GM19372 (cell line): ENCODE data around the gene HAPLN3.

Experiments used
- ATAC-seq: cut with Tn5 transposase; IDR thresholded peaks from one replicate; pipeline ENCODE4 v1.9.1; 2021; ENCODE audit warnings: mild to moderate bottlenecking, low read depth, moderate library complexity; ENCODE audit not compliant: unreplicated experiment

HAPLN3 gene

DNA sequence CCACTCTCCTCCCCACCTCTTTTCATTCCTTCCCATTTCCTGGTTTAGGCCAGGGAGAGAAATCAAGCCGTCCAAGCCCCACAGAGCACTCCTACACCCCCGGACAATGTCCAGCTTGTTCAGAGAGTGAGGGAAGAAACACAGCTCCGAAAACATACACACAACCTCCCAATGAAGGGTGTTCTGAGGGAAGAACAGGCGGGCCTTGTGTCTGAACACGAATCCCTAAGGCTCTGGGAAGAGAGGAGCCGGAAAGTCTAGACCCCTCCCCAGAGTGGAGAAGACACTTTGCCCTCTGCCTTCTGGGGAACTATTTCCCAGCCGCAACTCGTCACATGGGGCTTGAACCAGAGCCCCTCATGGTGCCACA lies 61.6 kb downstream of the HAPLN3 start:
- no peak for ATAC-seq

DNA sequence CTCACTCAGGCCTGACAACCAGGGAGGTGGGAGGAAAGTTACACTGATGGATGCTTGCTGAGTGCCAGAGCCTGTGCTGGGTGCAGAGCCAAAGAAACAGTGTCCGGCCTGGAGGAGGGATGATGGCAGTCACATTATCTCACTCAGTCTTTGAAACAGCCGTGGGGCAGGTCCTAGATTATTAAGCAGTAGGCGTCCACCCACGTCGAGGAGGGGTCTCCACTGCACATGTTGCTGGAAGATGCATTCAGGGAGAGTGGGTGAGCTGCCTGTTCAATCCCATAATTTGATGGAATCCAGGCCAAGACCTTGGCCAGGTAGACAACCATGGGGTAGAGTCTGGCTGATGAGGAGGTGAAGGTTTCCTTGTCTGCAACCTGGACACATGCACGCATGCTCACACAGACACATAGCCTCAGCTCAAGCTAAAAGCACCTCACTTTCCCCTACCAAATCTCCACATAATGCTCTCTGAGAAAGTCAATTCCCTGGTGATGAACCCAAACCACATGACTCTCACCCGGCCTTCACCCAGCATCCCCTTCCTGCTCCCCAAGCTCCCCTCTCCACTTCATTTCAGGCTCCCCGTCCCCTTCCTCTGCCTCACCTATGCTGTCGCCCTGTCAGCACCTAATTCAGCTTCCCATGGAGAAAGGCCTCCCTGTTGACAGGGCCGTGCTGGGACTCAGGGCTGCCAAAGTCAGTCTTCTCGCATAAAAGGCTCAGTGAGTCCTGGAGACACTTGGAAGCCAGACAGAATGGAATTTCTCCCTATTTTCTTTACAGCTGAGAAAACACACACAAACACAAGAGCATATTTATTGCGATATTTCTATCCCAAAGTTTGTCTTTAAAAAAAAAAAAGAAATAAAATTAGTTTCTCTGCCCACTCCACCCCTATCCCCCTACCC lies 62.3 kb downstream of the HAPLN3 start:
- no peak for ATAC-seq

DNA sequence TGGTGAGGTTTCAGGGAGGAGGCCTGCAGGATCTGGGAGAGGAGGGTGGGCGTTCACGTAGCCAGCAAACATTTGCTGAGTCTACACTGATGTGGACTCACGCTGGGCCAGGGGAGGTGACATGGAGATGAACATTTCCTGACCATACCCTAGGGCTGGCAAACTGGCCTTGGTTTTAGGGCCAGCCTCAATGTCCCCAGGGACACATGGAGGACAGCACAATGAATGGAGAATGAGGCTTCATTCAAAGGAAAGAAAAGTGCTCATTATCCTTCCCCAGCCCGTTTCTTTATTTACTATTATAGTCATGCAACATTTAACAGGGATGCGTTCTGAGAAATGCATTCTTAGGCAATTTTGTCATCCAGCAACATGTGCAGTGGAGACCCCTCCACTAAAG lies 65.3 kb downstream of the HAPLN3 start:
- ATAC-seq: no peak

DNA sequence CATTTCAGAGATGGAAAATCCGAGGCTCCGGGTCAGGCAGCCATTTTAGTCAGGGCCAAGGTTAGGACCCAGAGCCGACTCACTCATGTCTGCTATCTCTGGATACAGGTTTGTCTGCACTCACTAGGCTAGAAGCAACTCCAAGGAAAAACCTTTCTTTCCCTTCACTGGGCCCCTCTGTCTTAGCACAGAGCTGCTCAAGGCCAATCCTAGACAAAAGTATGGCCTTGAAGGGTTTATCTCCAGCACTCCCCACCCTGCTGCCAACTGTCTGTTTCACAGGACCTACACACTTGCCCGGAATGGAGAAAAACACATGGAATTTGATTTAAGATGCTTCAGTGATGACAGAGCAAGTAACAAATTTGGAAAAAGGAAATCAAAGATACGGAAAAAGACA lies 66.6 kb downstream of the HAPLN3 start:
- ATAC-seq: no peak
